Activated T-helper 9 cell treated with anti-CD3 and anti-CD28 coated beads, Interleukin-2, amount 50 U/mL, for 16 hours (primary cell): ENCODE data around the gene EVX2.

Experiments used
- DNase-seq: peaks from one replicate; pipeline ENCODE4 v3.0.0-alpha.2; 2020; ENCODE audit warnings: low read depth

Gene EVX2

GRCh38 chr2:176066645-176067588 is 16.8 kb downstream of the EVX2 start:
- no peak for DNase-seq

- no peak for DNase-seq
Observed at GRCh38 chr2:176063958-176064357, 19.8 kb downstream of the EVX2 start.

GRCh38 chr2:176056406-176056805 is 27.4 kb downstream of the EVX2 start:
- DNase-seq = no peak

GRCh38 chr2:176039375-176039774 is 44.4 kb downstream of the EVX2 start:
- DNase-seq = no peak

- DNase-seq = no peak
Observed at GRCh38 chr2:176038694-176039093, 45.1 kb downstream of the EVX2 start.

- no peak for DNase-seq
Observed at GRCh38 chr2:176035013-176035691, 48.6 kb downstream of the EVX2 start.

GRCh38 chr2:176027806-176028205 is 56.0 kb downstream of the EVX2 start:
- no peak for DNase-seq
